GM21526 (cell line): ENCODE results near the gene FCMR.

Source experiments
- ATAC-seq: cut with Tn5 transposase; IDR thresholded peaks from one replicate; pipeline ENCODE4 v1.9.1; 2021; ENCODE audit warnings: moderate library complexity; ENCODE audit not compliant: unreplicated experiment, low FRiP score

FCMR gene

GRCh38 chr1:206921772-206922265 is at the start of gene FCMR:
Gene FCMR, minus strand, starts transcription at chr1:206921941. Its CDS starts 87 bp downstream, at chr1:206921854.
- no peak for ATAC-seq

- no peak for ATAC-seq
Measured at GRCh38 chr1:206971029-206971655, 49.4 kb upstream of the FCMR start.

GRCh38 chr1:206970446-206970845 is 48.7 kb upstream of the FCMR start, which contains the start of gene FCAMR:
Gene FCAMR, minus strand, starts transcription at chr1:206970460. Its CDS starts 335 bp downstream, at chr1:206970125.
- ATAC-seq = no peak

GRCh38 chr1:206969090-206969489 is 47.3 kb upstream of the FCMR start:
- ATAC-seq = no peak

GRCh38 chr1:206967096-206967849 is 45.5 kb upstream of the FCMR start:
- ATAC-seq = no peak

GRCh38 chr1:206965781-206966180 is 44.0 kb upstream of the FCMR start:
- no peak for ATAC-seq

GRCh38 chr1:206963740-206964139 is 42.0 kb upstream of the FCMR start:
- no peak for ATAC-seq

- ATAC-seq = no peak
Measured at GRCh38 chr1:206963119-206963712, 41.5 kb upstream of the FCMR start.

- no peak for ATAC-seq
Measured at GRCh38 chr1:206962272-206962671, 40.5 kb upstream of the FCMR start.

GRCh38 chr1:206961668-206962067 is 39.9 kb upstream of the FCMR start:
- no peak for ATAC-seq

GRCh38 chr1:206960676-206961386 is 39.1 kb upstream of the FCMR start:
- no peak for ATAC-seq

GRCh38 chr1:206958144-206958543 is 36.4 kb upstream of the FCMR start:
- ATAC-seq = no peak

- ATAC-seq = no peak
Measured at GRCh38 chr1:206957639-206958038, 35.9 kb upstream of the FCMR start.

- no peak for ATAC-seq
Measured at GRCh38 chr1:206955476-206956451, 34.0 kb upstream of the FCMR start.

- ATAC-seq = no peak
Measured at GRCh38 chr1:206954459-206955342, 33.0 kb upstream of the FCMR start.

- ATAC-seq = no peak
Measured at GRCh38 chr1:206953626-206954025, 31.9 kb upstream of the FCMR start.

- ATAC-seq = no peak
Measured at GRCh38 chr1:206953126-206953525, 31.4 kb upstream of the FCMR start.

GRCh38 chr1:206952171-206952570 is 30.4 kb upstream of the FCMR start:
- ATAC-seq = no peak
